Activated T-cell treated with anti-CD3 and anti-CD28 coated beads for 24 hours (primary cell): ENCODE results near the gene SPG11.
"Not testable (repeated sequence)": the region's sequence is repeated elsewhere in the genome, so short reads cannot be mapped to it uniquely, and the experiment has no call there.

Experiments used
- DNase-seq: peaks from one replicate; pipeline ENCODE4 v3.0.0-alpha.2; 2020; ENCODE audit warnings: low read depth

SPG11 gene

DNA sequence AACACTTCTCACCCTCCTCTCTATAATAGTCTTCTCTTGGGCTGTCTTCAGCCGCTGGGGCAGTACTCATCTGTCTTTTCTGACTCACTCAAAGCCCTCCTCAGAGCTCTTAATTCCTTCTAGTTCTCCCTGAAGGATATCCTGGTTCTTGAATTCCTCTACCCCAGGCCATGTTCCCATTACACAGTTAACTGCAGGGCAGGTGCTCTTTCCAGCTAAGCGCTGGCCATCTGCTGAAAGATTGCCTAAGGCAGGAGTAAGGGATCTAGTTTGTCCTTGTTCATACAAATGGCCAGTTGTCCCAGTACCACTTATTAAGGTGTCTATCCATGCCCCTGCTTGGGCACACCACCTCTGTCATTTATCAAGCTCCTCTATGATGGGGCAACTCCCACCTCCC is 10.2 kb upstream of the SPG11 start:
- no peak for DNase-seq

DNA sequence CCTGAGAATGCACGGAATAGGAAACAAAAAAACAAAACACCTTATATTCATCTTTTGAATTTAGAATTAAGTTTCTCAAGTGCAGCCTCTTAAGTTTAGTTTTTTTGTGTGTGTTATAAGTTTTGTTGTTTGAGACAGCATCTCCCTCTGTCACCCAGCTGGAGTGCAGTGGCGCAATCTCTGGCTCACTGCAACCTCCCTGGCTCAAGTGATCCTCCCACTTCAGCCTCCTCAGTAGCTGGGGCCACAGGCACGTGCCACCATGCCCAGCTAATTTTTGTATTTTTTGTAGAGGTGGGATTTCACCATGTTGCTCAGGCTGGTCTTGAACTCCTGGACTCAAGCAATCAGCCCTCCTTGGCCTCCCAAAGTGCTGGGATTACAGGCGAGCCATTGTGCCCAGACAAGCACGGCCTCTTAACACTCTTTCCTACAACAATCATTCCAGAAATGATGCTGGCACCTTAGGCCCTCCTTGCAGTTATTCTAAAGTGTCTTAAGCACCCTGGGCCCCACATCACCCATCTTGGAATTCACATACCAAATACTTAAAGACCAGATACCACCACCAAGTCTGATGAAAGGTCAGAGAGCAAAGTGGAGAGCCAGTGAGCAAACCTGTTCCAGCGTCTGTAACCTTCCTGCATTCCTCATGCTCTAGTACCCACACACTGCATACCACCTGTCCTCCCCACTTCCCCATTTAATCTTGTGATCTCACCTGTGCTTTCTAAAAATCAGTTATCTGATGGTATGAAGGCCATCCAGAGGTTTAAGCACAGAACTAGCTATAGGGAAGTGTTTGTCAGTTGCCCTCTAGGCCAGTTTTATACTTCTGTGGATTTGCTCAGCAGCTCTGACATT is 6.9 kb upstream of the SPG11 start:
- no peak for DNase-seq

DNA sequence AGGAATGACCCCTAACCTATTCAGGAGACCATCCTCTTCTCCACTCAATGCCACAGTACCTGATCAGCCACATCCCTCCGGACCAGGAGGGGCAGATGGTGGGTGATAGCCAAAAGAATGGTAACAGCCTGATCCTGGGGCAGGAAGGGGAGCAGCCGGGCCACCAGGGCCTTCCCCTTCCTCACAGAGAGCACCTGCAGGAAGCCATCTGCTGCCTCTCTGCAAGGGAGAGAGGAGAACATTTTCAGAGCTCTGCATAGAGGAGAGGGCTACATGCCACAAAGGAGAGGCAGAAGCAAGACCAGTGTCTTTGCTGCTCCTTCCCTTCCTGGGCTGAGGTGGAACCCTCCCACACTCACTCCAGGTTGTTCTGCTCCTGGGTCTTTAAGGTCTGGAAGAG is 5.5 kb upstream of the SPG11 start:
- DNase-seq: no peak

DNA sequence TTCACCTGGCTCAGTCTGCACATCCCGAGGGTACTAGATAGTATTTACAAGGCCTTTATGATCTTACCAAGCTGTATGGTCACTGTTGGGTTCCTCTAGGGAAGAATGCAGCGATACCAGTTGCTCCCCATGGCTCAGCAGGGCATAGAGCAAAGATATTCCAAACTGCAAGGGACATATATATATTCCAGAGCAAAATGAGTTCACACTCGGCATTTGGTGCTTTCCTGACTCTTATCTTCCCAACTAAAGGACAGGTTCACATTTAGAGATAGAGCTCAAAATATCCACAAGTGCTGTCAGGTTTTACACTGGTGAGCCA is 3.5 kb upstream of the SPG11 start:
- DNase-seq: no peak

DNA sequence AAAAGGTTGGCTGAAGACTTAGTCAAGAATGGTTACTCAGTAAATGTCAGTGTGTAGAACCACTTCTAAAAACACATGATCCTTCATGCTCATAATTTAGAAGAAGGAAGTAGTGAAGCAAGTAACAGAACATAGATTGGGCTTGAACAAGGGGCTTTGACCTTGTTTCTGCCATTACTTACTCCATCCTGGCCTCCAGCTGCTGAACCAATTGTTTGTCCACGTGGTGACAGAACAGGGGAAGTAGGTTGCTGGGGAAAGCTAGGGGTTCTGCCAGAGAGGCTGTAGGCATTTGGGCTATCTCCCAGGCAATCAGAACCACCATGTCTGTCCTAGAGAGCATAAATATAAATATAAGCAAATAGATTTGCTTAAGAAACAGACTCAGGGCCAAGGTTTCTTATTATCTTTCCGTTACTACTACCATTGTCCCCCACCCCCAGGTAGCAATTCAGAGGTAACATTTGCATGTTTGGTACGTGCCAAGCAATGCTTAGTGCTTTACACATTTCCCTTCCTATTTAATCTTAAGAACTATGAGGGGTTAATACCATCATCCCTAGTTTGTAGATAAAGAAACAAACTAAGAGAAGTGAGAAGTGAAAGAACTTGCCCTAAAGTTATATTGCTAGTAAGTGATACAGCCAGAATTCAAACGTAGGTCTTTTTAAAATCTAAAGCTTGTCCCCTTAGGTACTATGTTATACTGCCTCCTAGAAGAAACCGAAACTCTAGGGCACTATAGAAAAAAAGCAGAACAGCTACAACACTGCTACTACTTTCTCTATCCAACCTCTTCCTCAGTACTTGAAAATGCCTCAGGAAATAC is 3.0 kb upstream of the SPG11 start:
- DNase-seq: no peak

DNA sequence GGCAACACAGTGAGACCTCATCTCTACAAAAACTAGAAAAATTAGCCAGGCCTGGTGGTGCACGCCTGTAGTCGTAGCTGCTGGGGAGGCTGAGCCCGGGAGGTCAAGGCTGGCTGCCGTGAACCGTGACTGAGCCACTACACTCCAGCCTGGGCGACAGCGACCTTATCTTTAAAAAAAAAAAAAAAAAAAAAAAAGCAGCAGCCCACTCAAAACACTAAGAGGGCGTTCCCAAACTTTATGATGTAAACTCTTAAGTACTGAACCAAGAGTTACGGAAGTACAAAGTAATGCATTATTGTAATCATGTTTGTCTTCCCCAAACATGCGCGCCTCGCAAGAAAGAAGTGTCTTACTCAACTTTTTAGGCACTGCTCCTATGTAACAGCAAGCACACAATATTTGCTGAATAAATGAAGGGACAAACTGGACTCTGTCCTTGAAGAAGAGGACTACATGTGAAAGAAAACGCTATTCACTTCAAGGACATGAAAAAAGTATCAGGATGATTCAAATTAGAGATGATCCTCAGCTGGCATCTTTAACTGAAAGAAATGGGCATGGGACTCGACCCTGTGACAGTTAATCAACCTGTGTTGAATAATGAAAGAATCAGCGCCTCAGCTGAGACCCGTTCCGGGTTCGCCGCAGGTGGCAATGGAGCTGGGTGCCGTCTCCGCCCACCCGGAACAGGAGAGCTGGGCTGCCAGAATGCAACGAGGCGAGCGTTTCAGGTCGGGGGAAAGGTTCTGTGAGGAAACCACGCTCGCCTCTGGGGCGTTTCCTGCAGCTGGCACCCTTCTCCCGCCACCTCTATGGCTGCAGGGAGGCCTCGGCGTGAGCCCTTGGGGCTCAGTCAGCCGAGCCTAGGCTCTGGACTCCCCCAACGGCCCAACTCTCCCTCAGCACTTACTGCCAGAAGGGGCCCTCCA is 718 bp downstream of the SPG11 start:
- DNase-seq: peak; percentile 73

DNA sequence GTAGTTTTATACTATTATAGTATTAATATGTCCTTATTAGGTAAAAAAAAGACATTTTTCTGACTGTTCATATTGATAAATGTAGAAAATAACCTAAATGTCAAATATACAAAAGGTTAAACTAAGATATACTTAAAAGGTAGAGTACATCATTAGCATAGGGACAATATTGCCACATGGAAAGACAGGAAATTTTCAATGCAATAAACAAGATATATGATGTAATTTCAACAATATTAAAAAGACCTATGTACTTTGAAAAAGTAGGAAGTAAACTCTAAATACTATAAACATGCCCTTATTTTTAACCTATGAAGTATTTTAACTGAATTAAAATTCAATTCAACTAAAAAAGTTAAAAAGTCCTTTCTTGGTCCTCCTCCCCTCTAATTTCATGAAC is 1.9 kb downstream of the SPG11 start:
- no peak for DNase-seq

DNA sequence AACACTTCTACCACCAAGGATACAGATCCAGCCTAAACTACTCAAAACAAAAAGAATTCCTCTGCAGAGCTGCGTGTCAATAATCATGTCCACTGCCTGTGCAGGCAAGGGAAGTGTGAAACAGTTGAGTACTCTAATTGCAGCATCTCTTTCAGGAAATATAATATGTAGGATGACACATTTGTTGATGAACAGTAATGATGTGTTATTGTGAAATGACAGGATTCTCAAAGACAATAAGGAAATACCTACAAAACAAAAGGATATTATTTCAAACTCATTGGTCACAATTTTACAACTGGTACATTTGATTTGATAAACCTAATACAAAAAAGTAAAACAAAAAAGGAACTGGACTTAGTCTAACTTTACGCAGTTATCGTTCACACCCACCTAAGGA is 4.4 kb downstream of the SPG11 start:
- no peak for DNase-seq

DNA sequence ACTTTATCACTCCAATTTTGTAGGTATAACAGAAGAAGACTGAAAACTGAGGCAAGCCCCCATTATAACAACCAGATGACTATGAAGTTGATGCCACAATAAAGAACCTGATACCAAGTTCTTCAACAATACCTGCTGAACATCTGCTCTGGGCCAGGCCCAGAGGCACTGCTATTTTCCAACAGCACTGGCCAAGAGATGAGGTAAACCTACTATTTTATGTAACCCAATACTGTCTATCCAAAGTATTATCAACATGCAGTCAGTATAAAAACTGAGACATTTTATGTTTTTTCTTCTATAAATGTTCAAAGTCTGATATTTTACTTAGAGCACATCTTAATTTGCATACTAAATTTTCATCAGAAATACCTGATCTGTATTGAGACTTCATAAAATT is 6.1 kb downstream of the SPG11 start:
- no peak for DNase-seq

DNA sequence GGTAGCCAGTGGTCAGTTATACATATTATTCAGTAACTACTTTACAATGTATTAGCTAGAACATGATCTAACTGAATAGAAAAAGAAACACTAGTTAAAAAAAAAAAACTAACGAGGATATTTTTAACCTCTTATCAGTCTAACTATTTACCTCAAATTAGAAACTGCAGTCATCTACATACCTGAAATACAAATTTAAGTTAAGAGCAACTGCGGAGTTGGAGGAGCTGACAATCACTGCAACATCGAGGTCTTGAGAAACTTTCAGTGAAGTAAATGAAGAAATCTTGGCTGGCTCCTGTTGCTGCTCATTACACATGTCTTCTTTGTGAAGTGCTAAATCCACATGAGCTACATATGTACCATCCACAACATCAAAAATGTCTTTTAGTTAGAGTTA is 6.5 kb downstream of the SPG11 start:
- no peak for DNase-seq

DNA sequence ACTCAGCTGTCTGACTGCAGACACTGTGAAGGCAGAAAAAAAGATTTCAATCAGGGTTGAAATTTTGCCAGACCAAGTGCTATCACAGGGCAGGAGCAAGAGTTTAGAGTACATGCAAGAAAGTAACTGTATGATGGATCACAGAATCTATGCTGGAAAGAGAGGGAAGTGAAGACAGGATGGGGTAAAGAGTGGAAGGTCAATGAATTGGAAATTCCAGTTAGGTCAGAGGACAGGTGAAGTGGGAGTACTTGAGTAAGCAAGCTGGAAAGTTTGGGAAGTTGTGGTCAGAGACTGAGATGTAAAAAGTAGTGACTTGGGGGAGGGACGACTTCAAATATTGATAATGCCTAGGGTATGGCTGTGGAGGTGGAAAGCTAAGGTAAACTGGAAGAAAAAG is 7.2 kb downstream of the SPG11 start:
- no peak for DNase-seq

DNA sequence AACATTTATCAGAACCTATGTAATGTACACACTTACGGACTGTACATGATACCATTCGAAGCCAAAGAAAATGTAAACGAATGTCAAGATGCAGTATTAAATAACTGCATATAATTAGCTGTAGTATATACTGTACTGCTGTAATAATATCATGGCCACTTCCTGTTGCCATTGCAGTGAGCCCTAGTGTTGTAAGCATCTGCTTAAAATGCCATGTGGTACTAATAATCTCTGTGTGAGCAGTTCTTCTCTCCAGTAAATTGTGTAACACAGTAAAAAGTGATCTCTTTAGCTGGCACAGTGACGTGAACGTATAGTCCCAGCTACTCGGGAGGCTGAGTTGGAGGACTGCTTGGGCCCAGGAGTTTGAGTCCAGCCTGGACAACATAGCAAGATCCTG is 8.6 kb downstream of the SPG11 start:
- no peak for DNase-seq

DNA sequence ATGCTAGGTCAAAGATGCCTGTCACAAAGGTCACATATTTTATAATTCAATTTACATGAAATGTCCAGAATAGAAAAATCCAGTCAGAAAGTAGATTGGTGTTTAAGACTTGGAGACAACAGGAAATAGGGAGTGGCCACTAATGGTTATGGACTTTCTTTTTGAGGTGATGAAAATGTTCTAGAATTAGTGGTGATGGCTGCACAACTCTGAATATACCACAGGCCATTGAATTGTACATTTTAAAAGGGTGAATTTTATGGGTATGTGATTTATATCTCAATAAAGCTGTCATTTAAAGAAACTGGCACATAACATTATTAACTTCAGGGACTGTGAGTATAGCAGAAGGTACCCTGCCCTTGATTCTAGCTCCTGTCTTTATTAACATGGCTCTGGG is 15.8 kb downstream of the SPG11 start:
- no peak for DNase-seq

DNA sequence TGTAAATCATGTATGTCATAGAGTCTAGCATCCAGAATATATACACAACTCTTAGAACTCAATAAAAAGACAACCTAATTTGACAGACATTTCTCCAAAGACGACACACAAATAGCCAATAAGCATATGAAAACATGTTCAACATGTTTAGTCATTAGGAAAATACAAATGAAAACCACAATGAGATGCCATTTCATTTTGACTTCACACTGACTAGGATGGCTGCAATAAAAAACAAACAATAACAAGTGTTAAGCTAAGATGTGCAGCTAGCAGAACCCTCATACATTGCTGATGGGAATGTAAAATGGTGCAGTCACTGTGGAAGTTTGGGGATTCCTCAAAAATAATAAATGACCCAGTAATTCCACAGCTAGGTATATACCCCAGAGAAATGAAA is 16.4 kb downstream of the SPG11 start:
- DNase-seq: no peak

DNA sequence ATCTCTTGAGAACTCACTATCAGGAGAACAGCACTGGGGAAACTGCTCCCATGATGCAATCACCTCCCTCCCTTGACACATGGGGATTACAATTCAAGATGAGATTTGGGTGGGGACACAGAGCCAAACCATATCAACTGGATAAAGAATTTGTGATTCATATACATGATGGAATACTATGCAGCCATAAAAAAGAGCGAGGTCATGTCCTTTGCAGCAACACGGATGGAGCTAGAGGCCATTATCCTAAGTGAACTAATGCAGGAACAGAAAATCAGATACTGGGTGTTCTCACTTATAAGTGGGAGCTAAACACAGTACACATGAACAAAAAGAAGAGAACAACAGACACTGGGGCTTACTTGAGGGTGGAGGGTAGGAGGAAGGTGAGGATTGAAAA is 17.0 kb downstream of the SPG11 start:
- no peak for DNase-seq

DNA sequence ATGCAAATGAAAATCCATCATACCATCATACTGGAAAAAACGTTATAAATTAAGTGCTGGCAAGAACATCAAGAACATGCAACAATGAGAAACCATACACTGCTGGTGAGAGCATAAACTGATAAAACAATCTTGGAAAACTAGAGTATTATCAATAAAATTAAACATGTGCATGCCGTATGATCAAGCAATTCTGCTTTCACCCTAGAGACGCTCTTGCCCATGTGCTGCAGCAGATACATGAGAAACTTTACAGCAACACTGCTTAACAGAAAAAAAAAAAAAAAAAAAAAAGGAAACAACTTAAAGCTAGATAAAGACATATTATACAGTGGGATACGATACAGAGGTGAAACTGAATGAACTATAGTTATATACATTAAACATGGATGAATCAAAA is 21.8 kb downstream of the SPG11 start:
- no peak for DNase-seq

DNA sequence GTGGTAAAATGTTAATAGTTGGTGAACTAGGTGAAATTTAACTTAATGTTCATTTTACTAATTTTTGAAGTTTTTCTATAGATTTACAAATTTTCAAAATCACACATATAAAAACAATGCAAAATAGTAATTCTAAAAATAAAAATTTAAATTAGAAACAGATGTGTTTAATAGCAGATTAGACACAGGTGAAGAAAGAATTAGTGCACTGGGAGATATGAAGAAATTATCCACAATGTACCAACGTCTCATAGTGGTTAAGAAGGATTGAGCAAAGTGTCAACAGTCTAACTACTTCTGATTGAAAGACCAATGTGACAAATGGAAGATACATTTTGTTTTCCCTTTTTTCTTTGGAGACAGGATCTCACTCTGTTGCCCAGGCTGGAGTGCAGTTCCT is 26.5 kb downstream of the SPG11 start:
- no peak for DNase-seq

DNA sequence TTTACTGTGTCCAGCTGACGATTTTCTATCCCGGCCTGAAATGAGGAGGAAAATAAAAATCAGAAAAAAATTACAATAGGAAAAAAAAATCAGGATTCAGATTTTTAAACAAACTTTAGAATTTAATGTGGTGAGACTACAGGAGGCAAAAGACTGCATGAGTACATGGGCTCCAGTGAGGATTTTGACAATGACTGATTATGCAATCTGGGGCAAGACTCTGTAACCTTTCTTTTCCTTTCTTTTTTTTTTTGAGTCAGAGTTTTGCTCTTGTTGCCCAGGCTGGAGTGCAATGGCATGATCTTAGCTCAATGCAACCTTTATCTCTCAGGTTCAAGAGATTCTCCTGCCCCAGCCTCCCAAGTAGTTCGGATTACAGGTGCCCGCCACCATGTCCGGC is 29.9 kb downstream of the SPG11 start:
- DNase-seq: no peak

DNA sequence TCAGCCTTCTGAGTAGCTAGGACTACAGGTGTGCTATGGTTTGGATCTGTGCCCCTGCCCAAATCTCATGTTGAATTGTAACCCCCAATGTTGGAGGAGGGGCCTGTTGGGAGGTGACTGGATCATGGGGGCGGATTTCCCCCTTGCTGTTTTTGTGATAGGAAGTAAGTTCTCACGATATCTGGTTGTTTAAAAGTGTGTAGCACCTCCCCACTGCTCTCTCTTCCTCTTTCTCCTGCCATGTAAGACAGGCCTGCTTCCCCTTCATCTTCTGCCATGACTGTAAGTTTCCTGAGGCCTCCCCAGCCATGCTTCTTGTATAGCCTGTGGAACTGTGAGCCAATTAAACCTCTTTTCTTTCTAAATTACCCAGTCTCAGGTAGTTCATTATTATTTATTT is 38.2 kb downstream of the SPG11 start:
- DNase-seq: not testable (repeated sequence)

DNA sequence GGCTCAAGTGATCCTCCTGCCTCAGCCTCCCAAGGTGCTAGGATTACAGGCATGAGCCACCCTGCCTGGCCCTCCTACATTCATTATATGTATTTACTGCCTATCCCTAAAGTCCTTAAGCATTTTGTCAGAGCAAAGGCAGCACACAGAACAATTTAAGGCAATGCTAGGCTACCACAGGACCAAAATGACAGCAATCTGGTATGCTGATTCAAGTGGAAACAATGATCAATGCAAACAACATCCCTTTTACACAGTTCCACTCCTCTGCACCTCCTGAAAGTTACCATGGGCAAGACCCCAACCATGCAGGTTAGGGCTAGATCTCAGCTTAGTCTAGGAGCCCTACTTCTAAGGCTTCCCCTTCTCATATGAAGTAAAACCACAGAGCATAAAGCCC is 40.3 kb downstream of the SPG11 start:
- no peak for DNase-seq

DNA sequence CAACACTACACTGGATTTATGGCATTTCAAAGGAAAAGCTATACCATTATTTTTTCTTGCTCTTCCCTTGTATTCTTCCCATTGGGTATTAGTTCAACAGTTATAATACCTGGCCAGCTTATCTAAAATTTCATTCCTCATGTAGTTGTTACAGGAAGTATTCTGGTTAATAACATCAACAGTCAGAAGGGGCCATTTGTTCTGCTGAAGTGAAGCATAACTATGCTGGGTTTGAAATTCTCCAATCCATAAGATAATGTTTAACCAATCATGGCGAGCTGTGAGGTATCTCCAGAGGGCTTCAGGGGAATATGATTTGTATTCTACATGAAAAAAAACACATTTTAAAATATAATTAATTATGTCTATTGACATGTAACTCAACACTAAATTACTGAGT is 43.4 kb downstream of the SPG11 start:
- DNase-seq: no peak

DNA sequence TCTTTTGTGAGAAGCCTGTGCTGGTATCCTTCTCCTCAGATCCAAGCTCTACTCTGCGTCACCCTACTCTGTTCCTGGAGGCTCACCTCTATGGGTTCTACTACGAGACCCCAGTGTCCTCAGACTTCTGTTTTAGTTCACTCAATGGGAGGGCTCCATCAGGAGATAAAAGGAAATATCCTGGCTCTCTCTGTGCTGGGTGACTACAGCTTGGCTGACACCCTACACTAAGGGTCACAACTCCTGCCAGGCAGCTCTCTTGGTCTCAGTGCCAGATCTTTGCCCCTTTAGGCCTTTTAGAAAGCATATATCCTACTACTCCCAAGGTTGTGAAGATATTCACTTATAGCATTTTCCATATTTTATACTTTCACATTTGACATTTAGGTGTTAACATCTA is 46.5 kb downstream of the SPG11 start:
- DNase-seq: no peak

DNA sequence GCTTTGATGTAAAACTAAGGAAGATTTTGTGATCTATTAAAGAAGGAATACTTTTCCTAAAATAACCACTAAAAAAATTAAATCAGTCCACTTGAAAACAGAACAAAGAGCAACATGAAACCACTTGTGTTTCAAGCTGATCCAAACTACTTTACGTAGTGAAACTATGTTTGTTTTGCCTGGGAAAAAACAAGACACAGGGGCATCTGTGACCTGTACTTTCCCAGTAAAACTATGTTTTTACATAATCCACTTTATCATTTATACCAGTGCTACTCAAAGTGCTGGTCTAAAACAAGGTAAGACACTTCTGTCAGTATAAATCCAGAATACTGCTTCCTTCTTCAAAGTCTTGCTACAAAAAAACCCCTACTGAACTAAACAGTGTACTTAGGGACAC is 56.7 kb downstream of the SPG11 start:
- no peak for DNase-seq
